HepG2 (cell line): Measurements from ENCODE around the gene P3H4. TPM values are rescaled to one million over a fixed set of nuclear protein-coding genes. Genes with fewer than 3 reads are reported as not detected.
A peak's percentile ranks its signal among the peaks of the same experiment; 100 is the strongest.

ENCODE experiments used
- ARID2 ChIP-seq: sonication (generic); formaldehyde crosslinking; IDR thresholded peaks from 2 replicates; pipeline ENCODE4 v1.8.1; 2022; ENCODE audit warnings: mild to moderate bottlenecking, missing genetic modification reagents, borderline replicate concordance
- CREM ChIP-seq, 2 experiments: sonication (generic) in 1 of 2; formaldehyde crosslinking in 1 of 2; IDR thresholded peaks; 2 replicates each; pipeline versions ENCODE4 v1.4.0 to v1.6.1; 2016 to 2020; ENCODE audit warnings: antibody characterized with exemption in 1 of 2, mild to moderate bottlenecking in 1 of 2, missing genetic modification reagents in 1 of 2
- ELF3 ChIP-seq: IDR thresholded peaks from 2 replicates; pipeline ENCODE4 v1.6.1; 2016; ENCODE audit warnings: missing genetic modification reagents, missing compliant biosample characterization
- ESRRA ChIP-seq: sonication (generic); formaldehyde crosslinking; IDR thresholded peaks from 2 replicates; pipeline ENCODE4 v1.5.1; 2020; ENCODE audit warnings: mild to moderate bottlenecking, low read depth, missing genetic modification reagents
- HOXD1 ChIP-seq: sonication (generic); formaldehyde crosslinking; IDR thresholded peaks from 2 replicates; pipeline ENCODE4 v1.5.0; 2020; ENCODE audit warnings: missing genetic modification reagents
- ISX ChIP-seq: sonication (generic); formaldehyde crosslinking; conservative IDR thresholded peaks from 2 replicates; pipeline ENCODE4 v1.5.0; 2020; ENCODE audit warnings: missing genetic modification reagents
- KLF16 ChIP-seq, 2 experiments: sonication (generic) in 1 of 2; formaldehyde crosslinking in 1 of 2; IDR thresholded peaks; 2 replicates each; pipeline versions ENCODE4 v1.6.1 to v1.8.0; 2016 to 2023; ENCODE audit warnings: missing genetic modification reagents in 2 of 2, missing compliant biosample characterization in 1 of 2
- MIXL1 ChIP-seq: IDR thresholded peaks from 2 replicates; pipeline ENCODE4 v1.6.1; 2016
- RELA ChIP-seq: sonication (generic); formaldehyde crosslinking; IDR thresholded peaks from 2 replicates; pipeline ENCODE4 v1.4.0; 2020; ENCODE audit warnings: missing genetic modification reagents
- TARDBP ChIP-seq: sonication (generic); formaldehyde crosslinking; IDR thresholded peaks from 2 replicates; pipeline ENCODE4 v1.8.0; 2022; ENCODE audit warnings: mild to moderate bottlenecking, missing genetic modification reagents
- ZNF143 ChIP-seq: sonication (generic); formaldehyde crosslinking; IDR thresholded peaks from 2 replicates; pipeline ENCODE4 v1.4.0; 2020; ENCODE audit warnings: missing genetic modification reagents
- ZNF3 ChIP-seq: IDR thresholded peaks from 2 replicates; pipeline ENCODE4 v1.7.0; 2017; ENCODE audit warnings: inconsistent platforms
- polyA plus RNA-seq, 8 experiments: library from polyadenylated mRNA; depleted of rRNA in 3 of 8; stranded (reverse) in 7 of 8; unstranded in 1 of 8; fragments of >200 nt; fragmentation: Illumina TruSeq in 4 of 8; extraction: Trizol in 4 of 8; gene quantifications; 2 replicates each; pipeline versions ENCODE4 v1.2.1 to v1.2.3, GENCODE V29; 2011 to 2016; ENCODE audit warnings: low read depth in 4 of 8, missing spikeins in 1 of 8, mixed read lengths in 1 of 8; ENCODE audit not compliant: insufficient read depth in 1 of 8
- total RNA-seq, 5 experiments: library from RNA; depleted of rRNA; stranded (reverse); fragments of >200 nt; fragmentation: Illumina TruSeq; extraction: Trizol; gene quantifications; 2 replicates each; pipeline ENCODE4 v1.2.3, GENCODE V29; 2016; ENCODE audit warnings: low read depth in 1 of 5
- TF ChIP-seq, protein P1 (sequence below): sonication (generic); formaldehyde crosslinking; IDR thresholded peaks from 2 replicates; pipeline ENCODE4 v1.4.0; 2020; ENCODE audit warnings: missing genetic modification reagents, borderline replicate concordance
- TF ChIP-seq, protein P2 (sequence below): sonication (generic); formaldehyde crosslinking; IDR thresholded peaks from 2 replicates; pipeline ENCODE4 v1.4.0; 2020; ENCODE audit warnings: low read depth, mild to moderate bottlenecking, missing genetic modification reagents
- TF ChIP-seq, protein P3 (sequence below): IDR thresholded peaks from 2 replicates; pipeline ENCODE4 v1.6.1; 2018; ENCODE audit warnings: missing genetic modification reagents, mild to moderate bottlenecking, missing compliant biosample characterization
- TF ChIP-seq, protein P4 (sequence below): sonication (generic); formaldehyde crosslinking; IDR thresholded peaks from 2 replicates; pipeline ENCODE4 v1.8.1; 2023; ENCODE audit warnings: mild to moderate bottlenecking, missing genetic modification reagents, borderline replicate concordance
- TF ChIP-seq, protein P5 (sequence below), 2 experiments: IDR thresholded peaks; 2 replicates each; pipeline ENCODE4 v1.6.1; 2011 to 2012; ENCODE audit warnings: low read length in 2 of 2, borderline replicate concordance in 1 of 2, low read depth in 1 of 2, mild to moderate bottlenecking in 1 of 2, moderate library complexity in 1 of 2
- TF ChIP-seq, protein P6 (sequence below): sonication (generic); formaldehyde crosslinking; IDR thresholded peaks from 2 replicates; pipeline ENCODE4 v1.9.0; 2022; ENCODE audit warnings: missing genetic modification reagents, mild to moderate bottlenecking, borderline replicate concordance
- TF ChIP-seq, protein P7 (sequence below): sonication (generic); formaldehyde crosslinking; IDR thresholded peaks from 2 replicates; pipeline ENCODE4 v1.4.0; 2020; ENCODE audit warnings: missing genetic modification reagents

The P3H4 gene
- total and polyA plus RNA-seq, 2 of the 13 experiments (the other 11 are each of a cell fraction or from before 2014, with no cell fraction given), result 37.1 to 50.6 TPM

DNA sequence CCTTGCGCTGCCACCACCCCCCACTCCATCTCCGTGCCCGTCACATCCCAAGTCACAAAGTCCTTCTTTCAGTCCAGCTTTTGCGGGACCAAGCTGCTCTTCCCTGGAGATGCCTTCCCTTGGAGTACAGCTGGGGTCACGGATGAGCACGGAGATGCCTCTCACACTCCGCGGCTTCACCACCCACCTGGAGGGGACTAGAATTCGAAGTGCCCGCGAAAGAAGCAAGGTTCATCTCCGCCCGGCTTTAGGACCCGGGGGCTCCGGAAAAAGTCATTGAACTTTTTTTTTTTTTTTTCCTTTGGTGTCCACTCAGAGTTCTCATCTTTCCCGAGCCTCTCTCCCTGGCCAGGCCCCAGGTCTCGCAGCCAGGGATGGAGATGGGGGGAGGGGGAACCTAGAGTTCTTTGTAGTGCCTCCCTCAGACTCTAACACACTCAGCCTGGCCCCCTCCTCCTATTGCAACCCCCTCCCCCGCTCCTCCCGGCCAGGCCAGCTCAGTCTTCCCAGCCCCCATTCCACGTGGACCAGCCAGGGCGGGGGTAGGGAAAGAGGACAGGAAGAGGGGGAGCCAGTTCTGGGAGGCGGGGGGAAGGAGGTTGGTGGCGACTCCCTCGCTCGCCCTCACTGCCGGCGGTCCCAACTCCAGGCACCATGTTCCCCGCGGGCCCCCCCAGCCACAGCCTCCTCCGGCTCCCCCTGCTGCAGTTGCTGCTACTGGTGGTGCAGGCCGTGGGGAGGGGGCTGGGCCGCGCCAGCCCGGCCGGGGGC, 817 bp upstream of the P3H4 start, which contains the start of gene FKBP10 (continued):
- TF ChIP-seq, protein P1, sequence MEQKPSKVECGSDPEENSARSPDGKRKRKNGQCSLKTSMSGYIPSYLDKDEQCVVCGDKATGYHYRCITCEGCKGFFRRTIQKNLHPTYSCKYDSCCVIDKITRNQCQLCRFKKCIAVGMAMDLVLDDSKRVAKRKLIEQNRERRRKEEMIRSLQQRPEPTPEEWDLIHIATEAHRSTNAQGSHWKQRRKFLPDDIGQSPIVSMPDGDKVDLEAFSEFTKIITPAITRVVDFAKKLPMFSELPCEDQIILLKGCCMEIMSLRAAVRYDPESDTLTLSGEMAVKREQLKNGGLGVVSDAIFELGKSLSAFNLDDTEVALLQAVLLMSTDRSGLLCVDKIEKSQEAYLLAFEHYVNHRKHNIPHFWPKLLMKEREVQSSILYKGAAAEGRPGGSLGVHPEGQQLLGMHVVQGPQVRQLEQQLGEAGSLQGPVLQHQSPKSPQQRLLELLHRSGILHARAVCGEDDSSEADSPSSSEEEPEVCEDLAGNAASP (CRISPR knock-in tag), result no peak
- TF ChIP-seq, protein P2, sequence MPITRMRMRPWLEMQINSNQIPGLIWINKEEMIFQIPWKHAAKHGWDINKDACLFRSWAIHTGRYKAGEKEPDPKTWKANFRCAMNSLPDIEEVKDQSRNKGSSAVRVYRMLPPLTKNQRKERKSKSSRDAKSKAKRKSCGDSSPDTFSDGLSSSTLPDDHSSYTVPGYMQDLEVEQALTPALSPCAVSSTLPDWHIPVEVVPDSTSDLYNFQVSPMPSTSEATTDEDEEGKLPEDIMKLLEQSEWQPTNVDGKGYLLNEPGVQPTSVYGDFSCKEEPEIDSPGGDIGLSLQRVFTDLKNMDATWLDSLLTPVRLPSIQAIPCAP, result no peak
- TF ChIP-seq CREM (IDR thresholded peaks at IDR 0.05) (peak; percentile 67), CREM (CRISPR knock-in tag; IDR thresholded peaks at IDR 0.05) (no peak), RELA (CRISPR knock-in tag) (no peak), ISX (CRISPR knock-in tag) (no peak), MIXL1 (CRISPR knock-in tag) (no peak), ELF3 (CRISPR knock-in tag) (no peak), HOXD1 (CRISPR knock-in tag) (no peak), ZNF3 (CRISPR knock-in tag) (no peak), ZNF143 (CRISPR knock-in tag) (no peak), TARDBP (peak; percentile 73), KLF16 (CRISPR knock-in tag; IDR thresholded peaks at IDR 0.05) (peak in 1 of 2 experiments; percentile 34; a peak in 1 of 4 replicates), ARID2 (no peak), ESRRA (CRISPR knock-in tag) (no peak)
- TF ChIP-seq, protein P3, sequence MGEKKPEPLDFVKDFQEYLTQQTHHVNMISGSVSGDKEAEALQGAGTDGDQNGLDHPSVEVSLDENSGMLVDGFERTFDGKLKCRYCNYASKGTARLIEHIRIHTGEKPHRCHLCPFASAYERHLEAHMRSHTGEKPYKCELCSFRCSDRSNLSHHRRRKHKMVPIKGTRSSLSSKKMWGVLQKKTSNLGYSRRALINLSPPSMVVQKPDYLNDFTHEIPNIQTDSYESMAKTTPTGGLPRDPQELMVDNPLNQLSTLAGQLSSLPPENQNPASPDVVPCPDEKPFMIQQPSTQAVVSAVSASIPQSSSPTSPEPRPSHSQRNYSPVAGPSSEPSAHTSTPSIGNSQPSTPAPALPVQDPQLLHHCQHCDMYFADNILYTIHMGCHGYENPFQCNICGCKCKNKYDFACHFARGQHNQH (CRISPR knock-in tag), result peak; percentile 63; the same call in 1 of the 2 replicates
- TF ChIP-seq, protein P4, sequence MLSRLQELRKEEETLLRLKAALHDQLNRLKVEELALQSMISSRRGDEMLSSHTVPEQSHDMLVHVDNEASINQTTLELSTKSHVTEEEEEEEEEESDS, result no peak; the same call in 1 of the 2 replicates
- TF ChIP-seq, protein P5, sequence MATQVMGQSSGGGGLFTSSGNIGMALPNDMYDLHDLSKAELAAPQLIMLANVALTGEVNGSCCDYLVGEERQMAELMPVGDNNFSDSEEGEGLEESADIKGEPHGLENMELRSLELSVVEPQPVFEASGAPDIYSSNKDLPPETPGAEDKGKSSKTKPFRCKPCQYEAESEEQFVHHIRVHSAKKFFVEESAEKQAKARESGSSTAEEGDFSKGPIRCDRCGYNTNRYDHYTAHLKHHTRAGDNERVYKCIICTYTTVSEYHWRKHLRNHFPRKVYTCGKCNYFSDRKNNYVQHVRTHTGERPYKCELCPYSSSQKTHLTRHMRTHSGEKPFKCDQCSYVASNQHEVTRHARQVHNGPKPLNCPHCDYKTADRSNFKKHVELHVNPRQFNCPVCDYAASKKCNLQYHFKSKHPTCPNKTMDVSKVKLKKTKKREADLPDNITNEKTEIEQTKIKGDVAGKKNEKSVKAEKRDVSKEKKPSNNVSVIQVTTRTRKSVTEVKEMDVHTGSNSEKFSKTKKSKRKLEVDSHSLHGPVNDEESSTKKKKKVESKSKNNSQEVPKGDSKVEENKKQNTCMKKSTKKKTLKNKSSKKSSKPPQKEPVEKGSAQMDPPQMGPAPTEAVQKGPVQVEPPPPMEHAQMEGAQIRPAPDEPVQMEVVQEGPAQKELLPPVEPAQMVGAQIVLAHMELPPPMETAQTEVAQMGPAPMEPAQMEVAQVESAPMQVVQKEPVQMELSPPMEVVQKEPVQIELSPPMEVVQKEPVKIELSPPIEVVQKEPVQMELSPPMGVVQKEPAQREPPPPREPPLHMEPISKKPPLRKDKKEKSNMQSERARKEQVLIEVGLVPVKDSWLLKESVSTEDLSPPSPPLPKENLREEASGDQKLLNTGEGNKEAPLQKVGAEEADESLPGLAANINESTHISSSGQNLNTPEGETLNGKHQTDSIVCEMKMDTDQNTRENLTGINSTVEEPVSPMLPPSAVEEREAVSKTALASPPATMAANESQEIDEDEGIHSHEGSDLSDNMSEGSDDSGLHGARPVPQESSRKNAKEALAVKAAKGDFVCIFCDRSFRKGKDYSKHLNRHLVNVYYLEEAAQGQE (IDR thresholded peaks at IDR 0.05; ENCODE audit: borderline replicate concordance in 1 of 2, low read depth in 1 of 2, low read length in 2 of 2), result peak in 1 of 2 experiments; percentile 45; a peak in 2 of 4 replicates
- TF ChIP-seq, protein P6, sequence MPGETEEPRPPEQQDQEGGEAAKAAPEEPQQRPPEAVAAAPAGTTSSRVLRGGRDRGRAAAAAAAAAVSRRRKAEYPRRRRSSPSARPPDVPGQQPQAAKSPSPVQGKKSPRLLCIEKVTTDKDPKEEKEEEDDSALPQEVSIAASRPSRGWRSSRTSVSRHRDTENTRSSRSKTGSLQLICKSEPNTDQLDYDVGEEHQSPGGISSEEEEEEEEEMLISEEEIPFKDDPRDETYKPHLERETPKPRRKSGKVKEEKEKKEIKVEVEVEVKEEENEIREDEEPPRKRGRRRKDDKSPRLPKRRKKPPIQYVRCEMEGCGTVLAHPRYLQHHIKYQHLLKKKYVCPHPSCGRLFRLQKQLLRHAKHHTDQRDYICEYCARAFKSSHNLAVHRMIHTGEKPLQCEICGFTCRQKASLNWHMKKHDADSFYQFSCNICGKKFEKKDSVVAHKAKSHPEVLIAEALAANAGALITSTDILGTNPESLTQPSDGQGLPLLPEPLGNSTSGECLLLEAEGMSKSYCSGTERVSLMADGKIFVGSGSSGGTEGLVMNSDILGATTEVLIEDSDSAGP, result peak; percentile 60
- TF ChIP-seq, protein P7, sequence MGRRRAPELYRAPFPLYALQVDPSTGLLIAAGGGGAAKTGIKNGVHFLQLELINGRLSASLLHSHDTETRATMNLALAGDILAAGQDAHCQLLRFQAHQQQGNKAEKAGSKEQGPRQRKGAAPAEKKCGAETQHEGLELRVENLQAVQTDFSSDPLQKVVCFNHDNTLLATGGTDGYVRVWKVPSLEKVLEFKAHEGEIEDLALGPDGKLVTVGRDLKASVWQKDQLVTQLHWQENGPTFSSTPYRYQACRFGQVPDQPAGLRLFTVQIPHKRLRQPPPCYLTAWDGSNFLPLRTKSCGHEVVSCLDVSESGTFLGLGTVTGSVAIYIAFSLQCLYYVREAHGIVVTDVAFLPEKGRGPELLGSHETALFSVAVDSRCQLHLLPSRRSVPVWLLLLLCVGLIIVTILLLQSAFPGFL, result no peak
